Measurements from ENCODE around the gene GUCA2A.

The GUCA2A gene

GRCh38 chr1:42163114-42163513 lies 1.4 kb downstream of the GUCA2A start:
- TF ChIP-seq CTCF (IDR thresholded peaks at IDR 0.05; ENCODE audit: insufficient read depth, missing control alignments): no peak
- DNase-seq (ENCODE audit: insufficient read length, low spot score) (no peak), FAIRE-seq (no peak)

GRCh38 chr1:42162181-42162580 lies 2.4 kb downstream of the GUCA2A start:
- no peak for FAIRE-seq
- DNase-seq (ENCODE audit: insufficient read length, low spot score): no peak
- TF ChIP-seq CTCF (IDR thresholded peaks at IDR 0.05; ENCODE audit: insufficient read depth, missing control alignments): no peak

GRCh38 chr1:42158189-42158588 lies 6.4 kb downstream of the GUCA2A start:
- no peak for TF ChIP-seq CTCF (IDR thresholded peaks at IDR 0.05; ENCODE audit: insufficient read depth, missing control alignments)
- FAIRE-seq: no peak
- no peak for DNase-seq (ENCODE audit: insufficient read length, low spot score)

- no peak for TF ChIP-seq CTCF (IDR thresholded peaks at IDR 0.05; ENCODE audit: insufficient read depth, missing control alignments)
- no peak for DNase-seq (ENCODE audit: insufficient read length, low spot score)
- no peak for FAIRE-seq
Observed at GRCh38 chr1:42157667-42158066, 6.9 kb downstream of the GUCA2A start.

- FAIRE-seq (no peak), DNase-seq (ENCODE audit: insufficient read length, low spot score) (no peak)
- TF ChIP-seq CTCF (IDR thresholded peaks at IDR 0.05; ENCODE audit: insufficient read depth, missing control alignments): no peak
Observed at GRCh38 chr1:42155362-42155761, 9.2 kb downstream of the GUCA2A start.

- no peak for TF ChIP-seq CTCF (IDR thresholded peaks at IDR 0.05; ENCODE audit: insufficient read depth, missing control alignments)
- no peak for FAIRE-seq
- DNase-seq (ENCODE audit: insufficient read length, low spot score): no peak
Observed at GRCh38 chr1:42154685-42155084, 9.9 kb downstream of the GUCA2A start.

GRCh38 chr1:42153624-42154023 lies 10.9 kb downstream of the GUCA2A start:
- no peak for DNase-seq (ENCODE audit: insufficient read length, low spot score)
- no peak for TF ChIP-seq CTCF (IDR thresholded peaks at IDR 0.05; ENCODE audit: insufficient read depth, missing control alignments)
- no peak for FAIRE-seq
